HG03060 (cell line): ENCODE data around the gene LST1.

Experiments
- ATAC-seq: cut with Tn5 transposase; IDR thresholded peaks from one replicate; pipeline ENCODE4 v1.9.1; 2021; ENCODE audit warnings: low read depth, moderate number of reproducible peaks; ENCODE audit not compliant: unreplicated experiment

Gene LST1

GRCh38 chr6:31559958-31560696 is 25.9 kb upstream of the LST1 start:
- peak; percentile 49 for ATAC-seq

GRCh38 chr6:31560697-31561058 is 25.4 kb upstream of the LST1 start:
- ATAC-seq, result no peak

- no peak for ATAC-seq
Measured at GRCh38 chr6:31567531-31568370, 18.3 kb upstream of the LST1 start.

GRCh38 chr6:31568537-31568961 is 17.5 kb upstream of the LST1 start:
- ATAC-seq, result peak; percentile 62

GRCh38 chr6:31569861-31570536 is 16.1 kb upstream of the LST1 start:
- no peak for ATAC-seq

- no peak for ATAC-seq
Measured at GRCh38 chr6:31572041-31572911, 13.8 kb upstream of the LST1 start, which contains the start of gene LTA. LTA (plus strand) TSS chr6:31572289; CDS start chr6:31572743, 454 bp downstream.

GRCh38 chr6:31573239-31574105 is 12.6 kb upstream of the LST1 start:
- no peak for ATAC-seq

- ATAC-seq, result no peak
Measured at GRCh38 chr6:31574106-31575061, 11.7 kb upstream of the LST1 start.

- no peak for ATAC-seq
Measured at GRCh38 chr6:31575335-31575901, 10.7 kb upstream of the LST1 start, which contains the start of gene TNF. TNF (plus strand) TSS chr6:31575565; CDS start chr6:31575742, 177 bp downstream.

GRCh38 chr6:31575952-31576685 is 10.0 kb upstream of the LST1 start:
- ATAC-seq, result no peak

GRCh38 chr6:31576897-31577578 is 9.0 kb upstream of the LST1 start:
- ATAC-seq, result no peak

- no peak for ATAC-seq
Measured at GRCh38 chr6:31577579-31577966, 8.5 kb upstream of the LST1 start.

GRCh38 chr6:31578184-31579118 is 7.6 kb upstream of the LST1 start:
- no peak for ATAC-seq

GRCh38 chr6:31579119-31579505 is 7.0 kb upstream of the LST1 start:
- no peak for ATAC-seq
